GM23338 (cell line): ENCODE data around the gene KLHDC7B. TPM values are rescaled to one million over a fixed set of nuclear protein-coding genes. Genes with fewer than 3 reads are reported as not detected.

Experiments used
- ATAC-seq: fragments of 200-7000 bp; cut with Tn5 transposase; 3 replicates; pipeline ENCODE4 v1.9.1; 2020
- DNase-seq: peaks from one replicate; pipeline ENCODE4 v3.0.0-alpha.2; 2015; ENCODE audit warnings: low spot score
- H2AFZ ChIP-seq: fragments of 200-600 bp; sonication (generic); 2 replicates; pipeline ENCODE4 v1.8.0; 2016; ENCODE audit warnings: antibody characterized with exemption, mild to moderate bottlenecking, moderate library complexity
- H3F3A ChIP-seq: fragments of 200-600 bp; sonication (generic); replicated peaks from 2 replicates; pipeline ENCODE4 v1.8.0; 2017; ENCODE audit warnings: antibody characterized with exemption, mixed run types, low read depth
- H3K27ac ChIP-seq: fragments of 200-600 bp; sonication (generic); 2 replicates; pipeline ENCODE4 v1.6.1; 2016; ENCODE audit warnings: low read depth
- H3K27me3 ChIP-seq: fragments of 200-600 bp; sonication (generic); 2 replicates; pipeline ENCODE4 v1.8.0; 2016; ENCODE audit warnings: mild to moderate bottlenecking, mixed run types, moderate library complexity; ENCODE audit not compliant: insufficient read depth
- H3K36me3 ChIP-seq: fragments of 200-600 bp; sonication (generic); 2 replicates; pipeline ENCODE4 v1.8.0; 2016; ENCODE audit warnings: mild to moderate bottlenecking; ENCODE audit not compliant: insufficient read depth
- H3K4me1 ChIP-seq: fragments of 200-600 bp; sonication (generic); 2 replicates; pipeline ENCODE4 v1.8.0; 2016; ENCODE audit warnings: mild to moderate bottlenecking, moderate library complexity; ENCODE audit not compliant: insufficient read depth
- H3K4me2 ChIP-seq: fragments of 200-600 bp; sonication (generic); 2 replicates; pipeline ENCODE4 v1.7.1; 2017; ENCODE audit warnings: mixed run types
- H3K4me3 ChIP-seq: fragments of 200-600 bp; sonication (generic); 2 replicates; pipeline ENCODE4 v1.6.1; 2016; ENCODE audit warnings: mixed run types
- H3K79me2 ChIP-seq: fragments of 200-600 bp; sonication (generic); replicated peaks from 2 replicates; pipeline ENCODE4 v1.8.0; 2017; ENCODE audit warnings: mild to moderate bottlenecking; ENCODE audit not compliant: insufficient read depth
- H3K9me2 ChIP-seq: fragments of 200-600 bp; sonication (generic); 2 replicates; pipeline ENCODE4 v1.8.0; 2017; ENCODE audit not compliant: insufficient read depth
- H4K20me1 ChIP-seq: fragments of 200-600 bp; sonication (generic); replicated peaks from 2 replicates; pipeline ENCODE4 v1.8.0; 2017; ENCODE audit warnings: mild to moderate bottlenecking; ENCODE audit not compliant: insufficient read depth
- H3K27ac Mint-ChIP-seq: 2 replicates; pipeline ENCODE4 v1.8.0; 2020; ENCODE audit warnings: inconsistent platforms, mild to moderate bottlenecking, moderate library complexity, mixed read lengths
- H3K27me3 Mint-ChIP-seq: 3 replicates; pipeline ENCODE4 v1.8.0; 2022; ENCODE audit warnings: low read depth, mild to moderate bottlenecking, moderate library complexity, mixed read lengths, inconsistent platforms; ENCODE audit not compliant: insufficient read depth, poor library complexity
- H3K36me3 Mint-ChIP-seq: 3 replicates; pipeline ENCODE4 v1.8.0; 2021; ENCODE audit warnings: low read depth, mild to moderate bottlenecking, inconsistent platforms, moderate library complexity, mixed read lengths
- H3K4me1 Mint-ChIP-seq: 3 replicates; pipeline ENCODE4 v1.8.0; 2020; ENCODE audit warnings: mild to moderate bottlenecking, inconsistent platforms, mixed read lengths
- H3K4me3 Mint-ChIP-seq: 3 replicates; pipeline ENCODE4 v1.8.0; 2021; ENCODE audit warnings: moderate library complexity, mild to moderate bottlenecking, inconsistent platforms, mixed read lengths
- H3K9me3 Mint-ChIP-seq: 3 replicates; pipeline ENCODE4 v1.8.0; 2020; ENCODE audit warnings: moderate library complexity, mild to moderate bottlenecking, inconsistent platforms, mixed read lengths
- CREB1 ChIP-seq: fragments of 250-450 bp; sonication (Bioruptor Pico); IDR thresholded peaks from 2 replicates; pipeline ENCODE4 v1.5.0; 2020; ENCODE audit warnings: low read depth, mild to moderate bottlenecking, moderate library complexity
- CTCF ChIP-seq, 2 experiments: fragments of 200-600 bp in 1 of 2; sonication (generic) in 1 of 2; conservative IDR thresholded peaks; 2 replicates each; pipeline versions ENCODE4 v1.5.1 to v1.6.1; 2016 to 2017; ENCODE audit warnings: antibody characterized with exemption in 2 of 2, low read depth in 2 of 2, mild to moderate bottlenecking in 2 of 2, moderate library complexity in 1 of 2
- ETS1 ChIP-seq: IDR thresholded peaks from 2 replicates; pipeline ENCODE4 v1.6.1; 2016; ENCODE audit warnings: antibody characterized with exemption
- EZH2 ChIP-seq: fragments of 200-600 bp; sonication (generic); IDR thresholded peaks from one replicate; pipeline ENCODE4 v1.8.0; 2017; ENCODE audit warnings: antibody characterized with exemption, mild to moderate bottlenecking, low read depth; ENCODE audit not compliant: unreplicated experiment
- EZH2phosphoT487 ChIP-seq: fragments of 200-600 bp; sonication (generic); IDR thresholded peaks from one replicate; pipeline ENCODE4 v1.8.1; 2018; ENCODE audit warnings: antibody characterized with exemption; ENCODE audit not compliant: unreplicated experiment
- JUNB ChIP-seq: IDR thresholded peaks from one replicate; pipeline ENCODE4 v1.6.1; 2016; ENCODE audit warnings: antibody characterized with exemption; ENCODE audit not compliant: unreplicated experiment
- NANOG ChIP-seq: IDR thresholded peaks from 2 replicates; pipeline ENCODE4 v1.6.1; 2016; ENCODE audit warnings: antibody characterized with exemption, borderline replicate concordance
- POLR2AphosphoS5 ChIP-seq: IDR thresholded peaks from 2 replicates; pipeline ENCODE4 v1.6.1; 2016; ENCODE audit warnings: antibody characterized with exemption, low read depth
- ZNF114 ChIP-seq: fragments of 250-450 bp; sonication (Bioruptor Pico); IDR thresholded peaks from 2 replicates; pipeline ENCODE4 v1.5.0; 2020; ENCODE audit warnings: mild to moderate bottlenecking, moderate library complexity
- ZNF331 ChIP-seq: fragments of 250-450 bp; sonication (Bioruptor Pico); IDR thresholded peaks from 2 replicates; pipeline ENCODE4 v1.5.0; 2020; ENCODE audit warnings: low read depth, mild to moderate bottlenecking, moderate library complexity
- ZNF462 ChIP-seq: fragments of 250-450 bp; sonication (Bioruptor Pico); IDR thresholded peaks from 2 replicates; pipeline ENCODE4 v1.5.0; 2020; ENCODE audit warnings: mild to moderate bottlenecking, moderate library complexity
- polyA plus RNA-seq: library from polyadenylated mRNA; unstranded; fragments of >200 nt; fragmentation: Nextera tagmentation; extraction: Ambion mirVana; gene quantifications from 2 replicates; pipeline ENCODE4 v1.2.1, GENCODE V29; 2016
- total RNA-seq: library from RNA; depleted of rRNA; stranded (reverse); fragments of >200 nt; shearing (Covaris generic); gene quantifications from 2 replicates; pipeline ENCODE4 v1.2.3, GENCODE V29; 2014

The KLHDC7B gene
- total and polyA plus RNA-seq, 2 experiments from 2014 or later, result not detected

DNA sequence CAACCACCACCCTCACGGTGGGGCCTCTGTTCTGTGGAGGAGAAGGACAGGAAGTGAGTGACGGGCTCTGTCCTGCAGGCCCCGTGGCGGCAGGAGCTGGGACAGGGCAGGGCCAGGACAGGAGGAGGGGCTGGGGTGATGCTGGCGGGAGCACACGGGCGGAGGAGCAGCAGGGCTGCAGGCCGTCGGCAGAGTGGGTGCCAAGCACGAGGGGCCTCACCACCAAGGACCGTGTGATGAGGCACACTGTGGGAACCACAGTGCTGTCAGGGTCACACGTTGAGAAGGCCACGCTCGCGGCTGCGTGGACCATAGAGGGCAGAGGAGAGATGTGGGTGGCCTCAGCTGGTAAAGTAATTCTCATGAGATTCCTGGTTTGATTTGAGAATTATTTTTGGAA is 28.8 kb upstream of the KLHDC7B start:
- Mint-ChIP-seq H3K4me3 (no peak overlapping the region), H3K9me3 (no peaks in the 10 kb centered on the region; the same call in 2 of the 3 replicates), H3K27me3 (peaks cover 8% of the 10 kb centered on the region), H3K27ac (no peak overlapping the region), H3K36me3 (peaks cover 13% of the 10 kb centered on the region), H3K4me1 (no peaks in the 10 kb centered on the region; the same call in 2 of the 3 replicates)
- Histone ChIP-seq H3K4me2 (no peak overlapping the region), H3F3A (no peaks in the 10 kb centered on the region), H2AFZ (no peak overlapping the region), H3K36me3 (no peaks in the 10 kb centered on the region; the same call in 1 of the 2 replicates), H3K4me3 (no peak overlapping the region), H3K27ac (no peak overlapping the region), H3K27me3 (no peaks in the 10 kb centered on the region), H3K9me2 (no peaks in the 10 kb centered on the region), H3K79me2 (peaks cover 35% of the 10 kb centered on the region), H3K4me1 (no peaks in the 10 kb centered on the region), H4K20me1 (peaks cover 17% of the 10 kb centered on the region; the same call in 1 of the 2 replicates)
- no peak for TF ChIP-seq ZNF114 (CRISPR knock-in tag)
- no peak for TF ChIP-seq NANOG
- no peak for TF ChIP-seq EZH2
- TF ChIP-seq ETS1, result no peak
- TF ChIP-seq EZH2phosphoT487, result no peak
- TF ChIP-seq POLR2AphosphoS5, result no peak
- no peak for DNase-seq
- ATAC-seq, result no peak

DNA sequence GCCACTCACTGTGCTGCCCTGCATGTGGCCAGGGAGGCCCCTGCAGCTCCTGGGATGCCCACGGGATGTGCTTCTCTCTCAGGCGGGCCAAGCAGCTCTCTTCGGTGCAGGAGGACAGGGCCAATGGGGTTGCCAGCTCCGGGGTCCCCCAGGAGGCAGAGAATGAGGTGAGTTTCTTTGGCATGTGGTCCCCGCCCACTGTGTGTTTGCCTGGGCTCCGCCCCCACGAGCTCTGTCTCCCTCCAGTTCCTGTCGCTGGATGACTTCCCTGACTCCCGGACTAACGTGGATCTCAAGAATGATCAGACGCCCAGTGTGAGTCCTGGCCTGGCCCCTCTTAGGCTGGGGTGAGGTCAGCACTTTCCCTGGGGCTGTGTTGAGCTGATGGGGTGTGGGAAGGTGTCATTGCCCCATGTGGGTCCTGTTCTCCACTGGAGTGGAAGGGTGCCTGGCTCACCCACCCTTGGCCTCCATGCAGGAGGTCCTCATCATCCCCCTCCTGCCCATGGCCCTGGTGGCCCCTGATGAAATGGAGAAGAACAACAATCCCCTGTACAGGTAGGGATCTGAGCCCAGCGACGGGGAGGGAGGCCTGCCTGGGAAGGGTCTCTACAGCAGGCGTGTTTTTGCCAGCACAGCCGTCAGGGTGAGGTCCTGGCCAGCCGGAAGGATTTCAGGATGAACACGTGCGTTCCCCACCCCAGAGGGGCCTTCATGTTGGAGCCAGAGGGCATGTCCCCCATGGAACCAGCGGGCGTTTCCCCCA is 28.0 kb upstream of the KLHDC7B start:
- H3K27me3 ChIP-seq, result no peaks in the 10 kb centered on the region
- H3K36me3 ChIP-seq, result no peaks in the 10 kb centered on the region; the same call in 1 of the 2 replicates
- Mint-ChIP-seq H3K27me3 (peaks cover 8% of the 10 kb centered on the region), H3K9me3 (no peaks in the 10 kb centered on the region; the same call in 2 of the 3 replicates), H3K4me1 (no peaks in the 10 kb centered on the region; the same call in 2 of the 3 replicates), H3K4me3 (no peak overlapping the region), H3K27ac (no peak overlapping the region), H3K36me3 (peaks cover 13% of the 10 kb centered on the region)
- peaks cover 12% of the 10 kb centered on the region; the same call in 1 of the 2 replicates for H4K20me1 ChIP-seq
- no peak overlapping the region for H2AFZ ChIP-seq
- H3F3A ChIP-seq, result no peaks in the 10 kb centered on the region
- H3K4me1 ChIP-seq, result no peaks in the 10 kb centered on the region
- no peaks in the 10 kb centered on the region for H3K9me2 ChIP-seq
- no peak overlapping the region for H3K4me3 ChIP-seq
- ATAC-seq (peak; percentile 56; the same call in 2 of the 3 replicates), DNase-seq (no peak)
- no peak overlapping the region for H3K27ac ChIP-seq
- H3K4me2 ChIP-seq, result no peak overlapping the region
- peaks cover 27% of the 10 kb centered on the region for H3K79me2 ChIP-seq
- TF ChIP-seq ZNF331, result no peak
- TF ChIP-seq CREB1 (CRISPR knock-in tag), result no peak
- no peak for TF ChIP-seq ZNF462 (CRISPR knock-in tag)
- TF ChIP-seq JUNB, result no peak
- TF ChIP-seq CTCF (conservative IDR thresholded peaks at IDR 0.05; ENCODE audit: low read depth in 2 of 2), result no peak
